ENCODE data around the gene EPHB6.
A peak's percentile ranks its signal among the peaks of the same experiment; 100 is the strongest.

Gene EPHB6

DNA sequence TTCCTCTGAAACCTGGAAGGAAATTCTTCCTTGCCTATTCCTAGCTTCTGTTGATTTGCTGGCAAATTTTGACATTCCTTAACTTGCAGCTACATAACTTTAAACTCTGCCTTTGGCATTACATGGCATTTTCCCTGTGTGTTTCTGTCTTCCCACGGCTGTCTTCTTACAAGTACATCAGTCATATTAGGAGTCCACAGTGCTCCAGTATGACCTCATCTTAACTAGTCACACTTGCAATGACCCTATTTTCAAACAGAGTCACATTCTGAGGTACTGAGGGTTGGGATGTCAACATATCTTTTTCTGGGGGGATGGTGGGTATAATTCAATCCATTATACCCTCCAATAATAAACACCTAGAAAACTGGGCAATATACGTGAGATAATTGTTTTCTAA, 37.4 kb upstream of the EPHB6 start:
- TF ChIP-seq, protein P1, sequence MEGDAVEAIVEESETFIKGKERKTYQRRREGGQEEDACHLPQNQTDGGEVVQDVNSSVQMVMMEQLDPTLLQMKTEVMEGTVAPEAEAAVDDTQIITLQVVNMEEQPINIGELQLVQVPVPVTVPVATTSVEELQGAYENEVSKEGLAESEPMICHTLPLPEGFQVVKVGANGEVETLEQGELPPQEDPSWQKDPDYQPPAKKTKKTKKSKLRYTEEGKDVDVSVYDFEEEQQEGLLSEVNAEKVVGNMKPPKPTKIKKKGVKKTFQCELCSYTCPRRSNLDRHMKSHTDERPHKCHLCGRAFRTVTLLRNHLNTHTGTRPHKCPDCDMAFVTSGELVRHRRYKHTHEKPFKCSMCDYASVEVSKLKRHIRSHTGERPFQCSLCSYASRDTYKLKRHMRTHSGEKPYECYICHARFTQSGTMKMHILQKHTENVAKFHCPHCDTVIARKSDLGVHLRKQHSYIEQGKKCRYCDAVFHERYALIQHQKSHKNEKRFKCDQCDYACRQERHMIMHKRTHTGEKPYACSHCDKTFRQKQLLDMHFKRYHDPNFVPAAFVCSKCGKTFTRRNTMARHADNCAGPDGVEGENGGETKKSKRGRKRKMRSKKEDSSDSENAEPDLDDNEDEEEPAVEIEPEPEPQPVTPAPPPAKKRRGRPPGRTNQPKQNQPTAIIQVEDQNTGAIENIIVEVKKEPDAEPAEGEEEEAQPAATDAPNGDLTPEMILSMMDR (conservative IDR thresholded peaks at IDR 0.05): no peak
- H3K27ac ChIP-seq: no peak overlapping the region

- H3K27ac ChIP-seq: no peak overlapping the region
- TF ChIP-seq, protein P1 (conservative IDR thresholded peaks at IDR 0.05): no peak
Observed at GRCh38 chr7:142819530-142819929, 35.3 kb upstream of the EPHB6 start.

DNA sequence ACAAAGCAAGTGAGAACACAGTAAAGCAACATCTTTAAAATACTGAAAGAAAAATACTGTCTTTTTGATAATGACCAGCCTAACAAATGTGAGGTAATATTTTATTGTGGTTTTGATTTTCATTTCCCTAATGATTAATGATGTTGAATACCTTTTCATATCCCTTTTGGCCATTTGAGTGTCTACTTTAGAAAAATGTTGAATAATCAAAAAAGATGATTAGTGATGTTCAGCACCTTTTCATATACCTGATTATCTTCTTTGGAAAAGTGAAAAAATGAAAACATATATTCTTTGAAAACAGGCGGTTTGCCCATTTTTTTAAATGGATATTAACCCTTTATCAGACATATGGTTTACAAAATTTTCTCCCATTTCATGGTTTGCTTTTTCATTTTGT, 32.2 kb upstream of the EPHB6 start:
- TF ChIP-seq, protein P1 (conservative IDR thresholded peaks at IDR 0.05): no peak
- H3K27ac ChIP-seq: no peak overlapping the region

GRCh38 chr7:142827951-142828500, 26.9 kb upstream of the EPHB6 start:
- H3K27ac ChIP-seq: peak overlapping the region; percentile 84
- TF ChIP-seq, protein P1 (conservative IDR thresholded peaks at IDR 0.05): no peak

DNA sequence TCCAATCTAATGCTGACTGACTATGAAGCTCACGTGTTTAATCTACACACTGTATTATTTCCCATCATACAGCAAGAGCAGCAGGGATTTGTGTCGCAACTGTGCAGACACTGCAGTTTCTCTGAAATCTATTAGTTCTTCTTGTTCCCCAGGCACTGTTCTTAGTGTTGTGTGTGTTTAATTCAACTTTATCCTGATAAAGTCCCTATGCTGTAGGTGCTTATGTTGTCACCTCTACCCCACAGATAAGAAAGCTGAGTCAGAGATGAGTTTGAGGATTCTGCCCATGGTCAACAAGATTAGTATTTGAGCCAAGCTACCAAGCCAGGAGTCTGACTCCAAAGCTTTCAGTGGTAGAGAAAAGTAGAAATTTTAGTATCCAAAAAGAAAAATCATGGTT, 22.5 kb upstream of the EPHB6 start:
- TF ChIP-seq, protein P1 (conservative IDR thresholded peaks at IDR 0.05): no peak
- H3K27ac ChIP-seq: peak overlapping the region; percentile 17; the same call in 1 of the 2 replicates

DNA sequence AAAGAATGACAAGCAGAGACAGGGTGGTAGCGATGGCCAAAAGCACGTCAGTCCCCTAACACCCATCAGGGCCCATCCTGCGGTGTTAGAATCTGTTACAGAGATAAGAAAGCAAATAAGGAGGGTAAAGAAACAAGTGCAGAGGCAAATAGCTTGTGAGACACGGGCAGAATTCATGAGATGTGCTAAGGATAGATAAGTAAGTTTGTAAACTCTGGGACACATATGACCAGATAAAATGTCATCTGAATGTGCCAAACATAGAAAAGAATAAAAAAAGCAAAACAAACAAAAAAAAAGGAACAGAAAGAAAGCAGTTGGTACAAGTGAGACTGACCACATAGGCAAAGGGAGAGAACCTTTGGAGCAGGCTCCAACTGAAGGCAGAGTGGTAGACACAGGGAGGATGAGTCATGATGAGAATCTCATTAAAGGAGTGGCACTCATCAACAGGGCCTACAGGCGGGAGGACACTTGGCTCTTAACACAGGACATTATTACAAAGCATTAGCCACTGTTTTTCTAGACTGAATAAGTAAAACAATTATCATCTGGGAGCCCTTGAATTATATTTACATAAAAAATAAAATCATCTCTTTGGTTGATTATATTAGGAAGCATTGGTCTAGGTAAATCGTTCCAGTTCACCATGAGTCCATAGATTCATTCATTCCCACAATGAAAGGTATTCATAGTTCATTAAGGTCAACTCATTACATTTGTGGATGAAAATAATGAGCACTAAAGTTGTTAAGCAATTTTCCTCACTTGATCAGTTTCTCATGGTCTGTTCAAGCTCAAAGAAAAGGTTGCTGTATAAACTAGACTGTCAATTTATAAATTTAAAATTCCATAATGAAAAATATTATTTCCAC, 21.5 kb upstream of the EPHB6 start:
- TF ChIP-seq, protein P1 (conservative IDR thresholded peaks at IDR 0.05): no peak
- peak overlapping the region; percentile 17; the same call in 1 of the 2 replicates for H3K27ac ChIP-seq

DNA sequence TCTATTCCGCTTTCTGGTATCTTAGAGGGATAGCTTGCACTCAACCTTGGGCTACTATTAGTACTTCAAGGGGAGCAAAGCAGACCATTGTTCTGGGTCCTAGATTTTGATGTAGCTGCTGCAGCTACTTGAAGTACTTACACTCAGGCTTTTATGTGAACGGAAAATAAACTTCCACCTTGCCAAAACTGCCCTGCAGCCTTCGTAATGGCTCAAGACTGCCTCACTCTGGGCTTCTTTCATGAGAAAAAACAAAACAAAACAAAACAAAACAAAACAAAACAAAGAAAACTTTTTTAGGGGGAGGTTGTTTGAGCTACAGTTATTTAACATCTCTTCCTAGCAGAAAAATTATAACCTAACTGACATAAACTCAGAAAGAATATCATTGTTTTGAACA, 19.4 kb upstream of the EPHB6 start:
- TF ChIP-seq, protein P1 (conservative IDR thresholded peaks at IDR 0.05): no peak
- H3K27ac ChIP-seq: no peak overlapping the region
